ENCODE results near the gene GUCY1A1.

The GUCY1A1 gene

DNA sequence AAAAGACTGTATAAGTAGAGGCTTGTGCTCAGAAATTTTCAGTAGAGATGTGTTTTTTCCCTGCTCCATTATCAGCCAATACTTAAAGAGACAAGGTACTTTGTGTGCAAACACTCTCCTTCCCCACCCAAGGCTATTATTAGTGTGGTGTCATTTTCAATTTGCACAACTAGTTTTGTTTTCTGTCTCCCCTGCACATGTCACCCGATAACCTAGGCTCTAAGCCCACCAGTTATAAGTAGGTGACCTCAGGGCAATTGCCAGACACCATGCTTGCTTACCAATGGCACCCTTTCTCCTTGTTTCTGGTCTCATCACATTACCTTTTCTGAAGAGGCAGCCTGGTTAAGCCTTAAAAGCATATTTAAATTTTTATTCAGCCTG lies 8.0 kb upstream of the GUCY1A1 start:
- no peak for DNase-seq (ENCODE audit: low read depth)

DNA sequence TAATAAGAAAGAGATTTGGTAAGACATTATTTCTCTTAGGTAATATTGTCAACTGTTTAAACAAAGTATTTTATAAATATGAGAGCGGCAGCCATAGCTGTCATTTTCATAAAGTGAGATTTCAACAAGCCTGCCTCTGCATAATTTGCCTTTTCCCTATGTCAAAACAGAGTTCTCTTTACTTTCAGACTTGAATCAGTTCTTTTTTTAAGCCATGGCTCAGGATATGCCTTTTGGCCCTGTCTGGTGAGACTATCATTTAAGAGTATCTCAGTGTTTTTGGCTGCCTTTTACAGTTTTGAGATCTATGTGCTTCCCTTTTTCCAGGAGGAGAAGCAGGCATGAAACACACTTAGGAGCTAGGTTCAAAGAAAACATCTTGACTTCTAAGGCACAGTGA lies 7.5 kb upstream of the GUCY1A1 start:
- no peak for DNase-seq (ENCODE audit: low read depth)

DNA sequence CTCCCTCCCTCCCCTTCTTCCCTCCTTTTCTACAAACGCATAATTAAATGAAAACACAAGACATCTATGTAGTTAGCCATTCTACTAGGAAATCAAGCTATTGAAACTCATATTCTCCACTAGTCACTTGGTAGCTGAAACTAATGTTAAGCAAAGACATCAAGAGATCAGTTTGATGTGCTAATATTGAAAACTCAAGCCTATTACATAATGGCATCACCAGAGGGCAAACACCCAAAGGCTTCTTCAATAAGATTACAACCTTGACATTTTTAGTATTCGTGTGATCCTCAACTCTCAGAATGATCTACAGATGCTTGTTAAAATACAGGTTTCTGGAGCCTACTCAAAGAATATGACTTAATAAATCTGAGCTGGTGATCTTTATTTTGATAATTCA lies 6.2 kb upstream of the GUCY1A1 start:
- DNase-seq (ENCODE audit: low read depth), result no peak

DNA sequence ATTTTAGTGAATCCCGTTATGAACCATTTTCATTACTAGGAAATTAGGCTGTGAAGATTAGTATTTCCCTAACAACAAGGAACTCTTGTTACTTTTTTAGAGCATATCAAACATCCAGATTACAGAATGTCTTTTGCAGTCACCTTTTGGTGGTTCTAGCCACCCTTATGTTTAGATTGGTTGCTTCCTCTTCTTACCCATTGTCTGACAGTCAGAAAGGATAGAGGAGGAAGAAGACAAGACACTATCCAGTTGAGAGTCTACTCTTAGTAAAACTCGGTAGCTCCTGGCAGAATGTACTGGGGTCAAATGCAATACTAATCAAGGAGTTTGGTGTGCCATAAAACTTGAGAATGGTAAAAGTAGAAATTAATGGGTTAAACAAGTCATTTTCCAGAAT lies 1.6 kb upstream of the GUCY1A1 start:
- DNase-seq (ENCODE audit: low read depth), result no peak

DNA sequence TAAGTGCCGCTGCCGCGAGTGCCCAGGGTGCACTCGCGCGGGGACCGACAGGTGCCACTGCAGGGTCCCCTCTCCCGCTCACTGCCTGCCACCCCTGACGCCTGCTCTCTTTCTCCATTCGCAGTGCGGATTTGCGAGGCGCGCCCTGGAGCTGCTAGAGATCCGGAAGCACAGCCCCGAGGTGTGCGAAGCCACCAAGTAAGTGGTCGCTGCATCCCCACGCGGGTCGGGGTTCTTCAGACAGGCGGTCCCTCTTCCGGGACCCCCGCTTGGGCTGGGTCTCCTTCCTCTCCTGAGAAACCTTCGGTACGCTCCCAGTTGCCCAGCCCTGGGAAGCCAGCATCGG lies 547 bp downstream of the GUCY1A1 start:
- DNase-seq (ENCODE audit: low read depth), result peak; percentile 0

DNA sequence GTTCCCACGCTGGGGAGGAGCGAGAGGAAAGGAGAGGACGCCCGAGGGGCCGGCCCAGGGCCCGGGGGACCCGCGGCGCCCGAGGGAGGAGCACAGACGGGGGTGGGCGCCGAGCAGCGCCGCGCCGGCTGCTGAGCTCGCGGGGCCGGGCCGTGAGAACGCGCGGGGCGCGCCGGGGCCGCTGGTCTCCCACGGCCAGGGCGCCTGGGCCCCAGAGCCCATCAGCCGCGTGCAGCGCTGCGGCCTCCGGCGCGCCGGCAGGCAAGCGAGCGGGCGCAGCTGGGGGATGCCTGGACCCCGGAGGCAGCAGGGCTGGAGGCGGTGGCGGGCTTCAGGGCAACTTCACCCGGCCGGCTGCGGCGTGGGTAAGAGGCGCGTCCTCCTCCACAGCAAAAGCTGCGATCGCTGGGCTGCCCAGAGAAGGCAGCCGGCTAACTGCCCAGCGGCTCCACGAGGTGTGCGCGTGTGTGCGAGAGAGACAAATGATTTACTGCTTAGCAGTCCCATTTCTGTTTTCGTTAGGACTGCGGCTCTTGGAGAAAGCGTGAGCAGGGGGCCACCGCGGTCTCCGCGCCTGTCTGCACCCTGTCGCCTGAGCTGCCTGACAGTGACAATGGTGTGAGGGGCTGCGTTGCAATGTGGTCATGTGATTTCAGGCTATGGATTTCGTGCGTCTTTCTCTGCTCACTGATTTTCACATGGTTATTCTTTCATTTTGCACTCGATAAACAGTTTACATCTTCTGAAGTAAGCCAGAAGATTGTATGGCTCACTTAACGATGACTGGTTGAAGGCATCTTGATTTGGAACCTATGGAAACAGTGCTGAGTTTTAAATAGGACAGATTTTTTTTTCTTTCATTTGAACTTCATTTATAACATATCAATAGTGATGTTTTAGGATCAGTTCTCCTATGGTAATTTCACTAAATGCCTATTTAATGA lies 1.2 kb downstream of the GUCY1A1 start:
- DNase-seq (ENCODE audit: low read depth), result no peak

DNA sequence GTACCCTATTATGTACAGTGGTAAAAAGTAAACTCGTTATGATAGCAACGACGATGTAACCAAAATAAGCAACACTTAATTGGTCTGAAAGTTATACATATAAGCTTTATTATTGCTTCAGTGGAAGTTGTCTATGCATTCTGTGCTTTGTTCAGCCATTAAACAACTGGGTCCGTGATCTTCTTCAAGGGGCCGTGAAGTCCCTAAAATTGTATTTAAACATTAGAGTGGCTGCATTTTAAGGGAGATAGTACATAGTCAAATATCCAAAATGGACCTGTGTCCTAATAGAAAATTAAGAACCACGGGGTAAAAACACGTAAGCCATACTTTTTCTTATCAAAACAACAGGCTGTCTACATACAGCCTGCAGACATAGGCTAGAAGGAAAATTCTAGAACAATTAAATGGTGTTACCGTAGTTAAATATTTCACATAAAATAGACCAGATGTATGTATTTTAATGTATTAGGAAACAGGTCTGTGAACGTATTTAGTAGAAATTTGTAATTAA lies 2.1 kb downstream of the GUCY1A1 start:
- no peak for DNase-seq (ENCODE audit: low read depth)

DNA sequence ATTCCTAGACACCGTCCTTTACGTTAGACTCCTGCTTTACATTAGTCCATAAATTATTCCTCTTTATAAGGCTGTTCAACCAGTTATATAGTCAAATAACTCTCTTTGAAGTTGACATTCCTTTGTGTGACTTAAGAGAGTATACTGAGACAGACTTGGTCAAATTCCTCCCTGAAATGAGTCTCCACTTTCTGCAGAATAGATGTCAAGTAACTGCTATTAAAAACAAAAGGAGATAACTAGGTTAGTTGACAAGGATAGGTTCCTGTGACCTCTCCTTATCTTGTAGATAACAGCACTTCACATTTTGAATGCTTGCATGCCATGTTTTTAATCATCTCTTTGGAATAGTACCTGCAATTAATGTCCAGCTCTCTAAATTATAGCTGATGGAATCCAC lies 5.7 kb downstream of the GUCY1A1 start:
- DNase-seq (ENCODE audit: low read depth), result no peak

DNA sequence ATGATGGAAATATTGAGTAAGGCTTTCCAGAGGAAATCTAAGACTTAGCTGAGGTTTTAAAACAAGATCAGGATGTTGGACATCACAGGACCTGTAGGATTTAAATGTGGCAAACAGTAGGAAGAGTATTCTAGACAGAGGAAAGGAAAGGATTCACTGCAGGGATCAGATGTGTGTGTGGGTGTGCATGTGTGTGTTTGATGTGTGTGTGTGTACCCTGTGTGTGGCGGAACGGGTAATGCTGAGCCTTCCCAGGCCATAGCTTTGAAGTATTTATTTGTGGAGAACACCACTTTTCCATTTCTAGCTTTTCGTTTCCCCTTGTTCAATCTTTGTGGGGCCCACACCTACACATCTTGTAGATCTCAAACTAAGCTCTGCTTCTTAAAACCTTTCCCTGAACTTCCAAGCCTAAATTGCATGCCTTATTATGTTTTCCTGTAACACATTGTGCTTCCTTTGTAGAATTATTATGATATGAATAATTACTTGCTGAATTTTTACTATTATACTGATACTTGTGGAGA lies 6.9 kb downstream of the GUCY1A1 start:
- no peak for DNase-seq (ENCODE audit: low read depth)

DNA sequence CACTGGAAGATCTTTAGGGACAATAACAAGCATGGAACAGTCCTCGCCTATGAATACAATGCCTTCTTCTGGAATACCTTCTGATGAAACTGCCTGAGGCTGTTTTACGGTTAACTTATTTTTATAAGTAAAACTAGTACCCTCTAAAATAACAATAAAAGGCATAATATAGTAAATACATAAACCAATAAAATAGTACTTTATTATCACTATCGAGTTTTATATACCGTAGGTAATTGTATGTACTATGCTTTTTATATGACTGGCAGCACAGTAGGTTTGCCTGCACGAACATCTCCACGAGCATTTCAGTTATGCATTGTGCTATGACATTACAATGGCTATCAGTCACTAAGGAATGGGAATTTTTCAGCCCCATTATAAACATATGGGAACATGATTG lies 8.0 kb downstream of the GUCY1A1 start:
- DNase-seq (ENCODE audit: low read depth), result no peak

DNA sequence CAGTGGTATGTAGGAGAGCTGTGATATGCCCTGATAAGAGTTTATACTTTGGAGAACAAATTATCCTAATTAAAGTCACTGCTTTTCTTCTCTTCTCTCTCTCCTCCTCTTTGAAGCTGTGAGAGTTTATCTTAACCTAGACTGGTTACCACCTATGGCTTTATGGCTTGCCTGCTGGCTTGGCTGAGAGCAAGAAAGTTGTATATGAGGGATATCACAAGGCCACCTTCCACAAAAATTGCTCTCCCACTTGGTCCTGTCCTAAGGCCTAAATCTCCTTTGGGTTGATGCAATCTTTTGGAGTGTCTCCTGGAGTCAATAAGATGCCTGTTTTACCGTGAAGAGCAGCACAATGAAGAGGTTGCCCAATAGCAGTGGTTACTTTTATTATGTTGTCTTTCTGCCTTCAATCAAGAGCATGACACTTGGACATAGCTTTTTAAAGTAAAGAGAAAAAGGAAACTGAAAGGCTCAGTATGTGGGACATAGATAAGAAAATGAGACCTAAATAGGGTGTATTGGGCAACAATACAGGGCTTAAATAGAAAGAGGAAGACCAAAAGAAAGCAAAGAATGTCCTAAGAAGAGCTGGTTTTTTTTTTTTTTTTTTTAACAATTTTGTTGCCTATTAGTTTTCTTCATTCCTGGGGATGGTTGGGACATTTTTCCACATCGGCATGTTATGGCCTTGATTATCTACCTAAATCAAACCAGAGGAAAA lies 9.2 kb downstream of the GUCY1A1 start:
- DNase-seq (ENCODE audit: low read depth), result no peak

DNA sequence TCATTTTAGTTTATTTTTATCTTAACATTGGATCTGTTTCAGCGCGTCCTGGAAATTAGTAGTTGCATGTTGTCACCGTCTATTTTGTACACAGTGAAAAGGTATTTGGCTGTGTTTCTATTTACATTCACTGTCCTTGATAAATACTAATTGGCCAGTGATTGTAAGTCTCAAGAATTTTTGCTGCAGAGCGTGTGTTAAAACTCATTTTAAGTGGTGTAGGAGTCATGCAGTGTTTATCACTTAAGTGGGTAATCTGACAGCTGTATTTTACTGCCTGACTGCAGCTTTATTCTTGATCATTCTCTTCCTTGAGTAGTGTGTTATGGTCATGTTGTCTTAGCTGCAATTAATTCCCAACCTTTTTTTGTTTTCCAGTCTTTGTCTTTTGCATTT lies 9.8 kb downstream of the GUCY1A1 start:
- DNase-seq (ENCODE audit: low read depth), result no peak

DNA sequence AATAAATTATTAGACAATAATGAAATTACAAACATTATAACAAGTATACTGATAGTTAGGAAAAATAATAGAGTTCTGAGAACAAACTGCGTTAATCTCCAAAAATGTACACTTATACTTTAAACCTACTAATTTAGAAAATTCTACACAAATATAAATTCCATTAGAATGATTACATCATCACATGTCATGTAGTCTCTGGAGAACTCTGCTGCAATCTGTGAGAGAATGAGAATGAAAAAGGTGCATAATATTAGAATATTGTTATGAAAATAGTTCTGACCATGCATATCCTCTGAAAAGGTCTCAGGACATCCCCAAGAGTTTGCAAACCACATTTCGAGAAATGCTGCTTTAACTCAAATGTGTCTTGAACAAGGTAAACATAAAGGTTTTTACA lies 11.4 kb downstream of the GUCY1A1 start:
- no peak for DNase-seq (ENCODE audit: low read depth)

DNA sequence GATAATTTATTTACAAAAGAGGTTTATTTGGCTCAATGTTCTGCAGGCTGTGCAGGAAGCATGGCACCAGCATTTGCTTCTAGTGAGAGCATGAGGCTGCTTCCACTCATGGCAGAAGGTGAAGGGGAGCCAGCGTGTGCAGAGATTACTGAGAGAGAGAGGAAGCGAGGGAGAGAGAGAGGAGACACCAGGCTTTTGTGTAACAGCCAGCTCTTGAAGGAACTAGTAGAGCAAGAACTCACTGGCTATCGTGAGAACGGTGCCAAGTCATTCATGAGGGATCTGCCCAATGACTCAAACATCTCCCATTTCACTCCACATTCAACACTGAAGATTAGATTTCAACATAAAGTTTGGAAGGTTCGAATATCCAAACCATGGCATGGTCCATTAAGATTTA lies 12.7 kb downstream of the GUCY1A1 start:
- DNase-seq (ENCODE audit: low read depth), result no peak

DNA sequence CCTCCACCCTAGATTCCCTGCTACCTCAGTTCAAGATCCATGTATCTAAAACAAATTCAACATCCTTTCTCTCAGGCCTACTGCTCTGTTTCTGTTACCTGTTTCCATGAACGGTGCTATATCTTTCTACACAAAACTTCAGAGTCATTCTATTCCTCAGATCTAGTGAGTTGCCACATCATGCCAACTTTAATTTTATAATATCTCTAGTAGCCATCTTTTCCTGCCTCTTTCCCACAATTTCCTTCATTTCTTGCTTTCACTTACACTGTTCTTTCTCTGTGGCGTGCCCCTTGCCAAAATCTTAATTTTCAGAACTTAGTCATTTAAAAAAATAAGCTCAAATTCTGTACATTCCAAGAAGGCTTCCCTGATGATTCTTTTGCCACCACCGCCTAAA lies 15.2 kb downstream of the GUCY1A1 start:
- DNase-seq (ENCODE audit: low read depth), result no peak

DNA sequence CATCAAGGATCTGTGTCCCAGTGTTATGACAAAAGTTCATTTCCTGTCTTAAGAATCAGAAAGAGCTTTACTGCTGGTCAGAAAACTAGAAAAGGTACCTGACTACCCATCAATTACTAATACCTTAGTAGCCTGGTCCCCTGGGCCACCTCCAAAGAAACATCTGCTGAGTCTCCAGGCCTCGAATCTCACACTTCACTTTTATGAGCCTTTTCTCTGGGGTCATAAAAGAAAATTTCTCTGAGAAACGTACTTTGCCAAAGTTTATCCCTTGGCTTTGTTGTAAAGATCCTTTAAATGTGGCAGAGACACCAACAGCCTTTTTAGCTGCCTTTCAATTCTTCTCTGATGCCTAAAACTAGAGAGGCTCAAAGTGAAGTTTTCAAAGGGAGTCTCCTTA lies 17.8 kb downstream of the GUCY1A1 start:
- no peak for DNase-seq (ENCODE audit: low read depth)

DNA sequence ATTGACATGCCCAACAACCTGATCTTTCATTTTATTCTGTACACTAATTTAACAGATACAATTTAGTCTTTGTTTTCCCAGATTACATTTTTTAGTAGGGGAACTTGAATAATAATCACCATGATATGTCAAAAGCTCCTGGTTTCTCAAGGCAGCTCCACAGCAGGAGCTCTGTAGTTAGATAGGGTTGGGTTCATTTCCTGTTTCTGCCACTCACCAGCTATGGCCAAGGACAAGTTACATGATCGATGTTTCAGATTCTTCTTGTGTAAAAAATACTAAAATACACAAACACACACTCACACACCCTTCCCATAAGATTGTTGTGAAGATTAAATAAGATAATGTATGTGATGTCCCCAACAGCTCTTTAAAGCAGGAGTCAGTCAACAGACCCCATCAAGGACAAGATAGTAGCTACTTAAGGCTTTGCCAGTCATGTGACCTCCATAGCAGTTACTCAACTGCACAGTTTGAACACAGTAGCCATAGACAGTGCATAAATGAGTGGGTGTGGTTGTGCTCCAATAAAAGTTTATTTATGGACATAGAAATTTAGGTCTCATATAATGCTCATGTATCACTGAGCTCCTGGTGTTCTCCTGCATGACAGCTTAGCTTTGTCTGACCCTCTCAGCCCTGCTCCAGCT lies 18.4 kb downstream of the GUCY1A1 start:
- DNase-seq (ENCODE audit: low read depth), result no peak

DNA sequence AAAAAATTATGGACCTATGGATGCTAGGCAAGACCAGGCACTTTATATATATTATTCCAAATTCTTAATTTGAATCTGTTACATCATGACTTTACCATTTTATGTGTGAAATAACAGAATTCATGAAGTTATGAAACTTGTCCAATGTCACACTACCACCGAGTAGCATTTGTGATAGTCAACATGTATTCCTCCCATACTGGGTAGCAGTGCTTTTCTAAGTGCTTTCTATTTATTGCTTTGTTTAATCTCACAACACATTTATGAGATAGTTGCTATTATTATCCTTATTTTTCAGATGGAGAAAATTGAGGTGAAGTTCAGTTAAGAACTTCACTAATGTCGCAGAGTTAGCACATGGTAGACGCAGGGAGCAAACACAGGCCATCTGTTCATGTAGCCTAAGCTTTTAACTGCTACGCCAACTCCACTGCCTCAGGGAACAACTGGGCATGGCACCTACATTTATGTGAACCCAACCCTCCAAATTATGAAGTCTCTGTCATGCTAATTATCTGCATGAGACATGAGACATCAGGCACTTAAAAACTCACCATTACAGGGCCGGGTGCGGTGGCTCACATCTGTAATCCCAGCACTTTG lies 20.8 kb downstream of the GUCY1A1 start:
- DNase-seq (ENCODE audit: low read depth), result no peak

DNA sequence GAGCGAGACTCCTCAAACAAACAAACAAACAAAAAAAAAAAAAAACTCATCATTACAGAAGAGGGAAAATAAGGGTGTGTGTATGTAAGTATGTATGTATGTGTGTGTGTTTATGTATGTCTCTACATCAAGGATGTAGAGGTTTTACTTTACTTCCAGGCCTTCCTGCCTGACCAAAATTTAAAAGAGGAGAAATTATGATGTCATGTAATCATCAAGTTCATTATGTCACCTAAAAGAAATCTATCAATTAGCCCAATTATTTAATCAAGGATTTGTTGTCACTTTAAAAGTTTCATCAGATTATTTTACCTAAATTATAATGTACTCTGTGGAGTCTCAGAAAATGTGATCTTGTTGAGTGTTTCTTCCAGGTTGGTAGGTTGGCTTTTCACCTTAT lies 21.6 kb downstream of the GUCY1A1 start:
- DNase-seq (ENCODE audit: low read depth), result no peak

DNA sequence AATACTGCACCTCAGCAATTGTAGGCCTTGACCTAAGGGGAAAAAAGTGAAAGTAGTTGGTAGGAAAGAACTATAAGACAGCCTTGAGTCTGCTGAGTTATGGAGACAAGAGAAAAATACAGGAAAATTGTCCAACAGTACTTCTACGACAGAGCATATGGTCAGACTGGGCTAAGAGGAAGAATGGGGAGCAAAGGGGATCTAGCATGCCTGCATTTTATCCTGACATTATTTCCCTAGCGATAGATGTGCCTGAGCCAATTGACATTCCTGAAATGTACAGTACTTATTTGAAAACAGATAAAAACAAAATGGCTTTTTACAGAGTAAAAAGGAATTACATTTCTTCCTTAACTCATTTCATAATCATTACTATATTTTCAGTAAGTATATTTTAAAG lies 22.2 kb downstream of the GUCY1A1 start:
- DNase-seq (ENCODE audit: low read depth), result no peak

DNA sequence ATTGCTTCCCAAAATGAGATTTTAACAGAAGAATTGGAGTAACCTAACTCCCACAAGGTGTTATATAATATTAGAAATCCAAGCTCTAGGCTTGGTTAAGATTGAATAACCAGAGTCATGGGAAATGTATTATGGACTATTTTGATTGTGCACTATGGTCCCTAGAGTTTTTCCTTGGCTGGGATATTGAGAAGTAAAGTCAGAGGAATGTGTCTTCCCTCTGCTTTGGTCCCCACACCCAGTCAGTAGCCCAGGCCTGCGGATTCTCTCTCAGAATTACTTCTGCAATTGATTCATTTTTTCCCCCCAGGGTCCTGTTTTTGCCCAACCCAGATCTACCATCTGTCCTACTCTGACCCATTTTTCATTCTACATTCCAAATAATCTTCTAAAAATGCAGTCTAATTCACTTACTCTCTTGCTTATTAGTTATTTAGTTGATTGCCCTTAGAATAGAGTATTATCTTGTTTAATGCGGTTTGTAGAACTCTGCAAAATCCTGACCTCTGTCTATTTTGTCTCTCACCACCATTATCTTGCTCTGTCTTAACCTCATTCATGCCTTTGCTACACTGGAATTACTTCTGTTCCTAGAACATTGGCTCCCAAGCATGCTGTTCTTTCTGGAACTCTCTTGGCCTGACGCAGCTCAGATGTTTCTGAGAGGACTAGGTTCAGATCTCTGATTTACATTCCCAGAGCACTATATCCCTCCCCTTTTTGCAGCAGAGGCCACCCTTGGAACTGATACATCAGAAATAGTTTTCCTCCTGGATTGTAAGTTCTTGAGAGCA lies 23.6 kb downstream of the GUCY1A1 start:
- no peak for DNase-seq (ENCODE audit: low read depth)

Measured in stimulated activated CD8-positive, alpha-beta memory T cell treated with anti-CD3 and anti-CD28 coated beads, Interleukin-4, amount 100 ng/mL, for 24 hours (primary cell).